Naive B cell (primary cell): ENCODE measurements around the gene C19orf47. TPM values are rescaled to one million over a fixed set of nuclear protein-coding genes. Genes with fewer than 3 reads are reported as not detected.
A peak's percentile ranks its signal among the peaks of the same experiment; 100 is the strongest.
"Not testable (repeated sequence)": the region's sequence is repeated elsewhere in the genome, so short reads cannot be mapped to it uniquely, and the experiment has no call there.

Experiments used
- ATAC-seq, 2 donors: fragments of 150-1000 bp; cut with Tn5 transposase; 2 replicates each; pipeline ENCODE4 v1.10.0; 2021; ENCODE audit warnings: low read depth in 2 of 2, mild to moderate bottlenecking in 2 of 2, moderate library complexity in 2 of 2
- DNase-seq: peaks from one replicate; pipeline ENCODE4 v3.0.0; 2022
- H3K27ac Mint-ChIP-seq, 6 donors: one replicate each; pipeline ENCODE4 v1.8.0; 2020 to 2022; ENCODE audit warnings: mild to moderate bottlenecking in 6 of 6, mixed read lengths in 6 of 6, moderate library complexity in 5 of 6, inconsistent platforms in 2 of 6
- H3K27me3 Mint-ChIP-seq, 3 donors: one replicate each; pipeline ENCODE4 v1.8.0; 2021 to 2022; ENCODE audit warnings: mixed read lengths in 3 of 3, mild to moderate bottlenecking in 1 of 3
- H3K36me3 Mint-ChIP-seq, 2 donors: one replicate each; pipeline ENCODE4 v1.8.0; 2020 to 2022; ENCODE audit warnings: mixed read lengths in 2 of 2, inconsistent platforms in 1 of 2, mild to moderate bottlenecking in 1 of 2
- H3K4me1 Mint-ChIP-seq, 3 donors: one replicate each; pipeline ENCODE4 v1.8.0; 2020 to 2022; ENCODE audit warnings: mixed read lengths in 3 of 3, inconsistent platforms in 1 of 3, mild to moderate bottlenecking in 1 of 3, moderate library complexity in 1 of 3
- H3K4me3 Mint-ChIP-seq, 8 donors: one replicate each; pipeline ENCODE4 v1.8.0; 2020 to 2022; ENCODE audit warnings: mild to moderate bottlenecking in 8 of 8, mixed read lengths in 8 of 8, moderate library complexity in 8 of 8, inconsistent platforms in 2 of 8
- H3K9me3 Mint-ChIP-seq, 7 donors: one replicate each; pipeline ENCODE4 v1.8.0; 2020 to 2022; ENCODE audit warnings: mixed read lengths in 7 of 7, mild to moderate bottlenecking in 5 of 7, inconsistent platforms in 2 of 7, moderate library complexity in 1 of 7
- polyA plus RNA-seq, 6 donors: library from polyadenylated mRNA; unstranded; fragments of 300-500 nt; fragmentation: Illumina TruSeq; gene quantifications; one replicate each; pipeline ENCODE4 v1.2.3, GENCODE V29; 2021; ENCODE audit warnings: low read depth in 6 of 6

Gene C19orf47
- polyA plus RNA-seq, 6 donors from 2014 or later: 6.2 to 14.0 (median 8.5) TPM

DNA sequence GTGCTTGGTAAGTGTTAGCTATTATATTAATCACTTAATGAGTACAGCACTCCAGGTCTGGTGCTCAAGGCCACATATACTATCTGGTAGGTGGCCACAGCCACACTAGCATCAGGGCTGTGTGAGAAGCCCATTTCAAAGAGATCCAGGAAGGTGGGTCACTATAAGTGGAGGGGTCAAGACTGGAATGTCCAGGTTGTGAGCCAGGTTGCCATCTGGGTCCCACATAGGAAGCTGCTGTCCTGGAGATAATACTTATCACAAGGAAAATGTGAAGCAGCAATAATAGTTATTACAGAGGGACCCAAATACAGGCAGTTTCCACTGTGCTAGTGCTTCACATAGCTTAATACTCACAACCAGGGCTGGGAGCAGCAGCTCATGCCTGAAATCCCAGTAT, 13.1 kb downstream of the C19orf47 start:
- Mint-ChIP-seq H3K4me1 (peaks cover 0 to 4% (median 3%) of the 10 kb centered on the region in 3 donors), H3K36me3 (peaks cover 13 to 18% of the 10 kb centered on the region in 2 donors)

GRCh38 chr19:40333083-40333482, 15.1 kb downstream of the C19orf47 start:
- H3K36me3 Mint-ChIP-seq, H3K27me3 Mint-ChIP-seq, ATAC-seq, H3K4me3 Mint-ChIP-seq, H3K27ac Mint-ChIP-seq, DNase-seq, H3K4me1 Mint-ChIP-seq, H3K9me3 Mint-ChIP-seq: not testable (repeated sequence)

More for the DNA sequence above, 13.1 kb downstream of the C19orf47 start:
- no peaks in the 10 kb centered on the region for H3K27me3 Mint-ChIP-seq
- peak overlapping the region in 1 of 6 donors; percentile 22 for H3K27ac Mint-ChIP-seq
- DNase-seq: no peak
- no peaks in the 10 kb centered on the region for H3K9me3 Mint-ChIP-seq
- no peak for ATAC-seq
- H3K4me3 Mint-ChIP-seq: no peak overlapping the region

GRCh38 chr19:40332669-40333068, 15.5 kb downstream of the C19orf47 start:
- H3K27ac Mint-ChIP-seq: no peak overlapping the region

DNA sequence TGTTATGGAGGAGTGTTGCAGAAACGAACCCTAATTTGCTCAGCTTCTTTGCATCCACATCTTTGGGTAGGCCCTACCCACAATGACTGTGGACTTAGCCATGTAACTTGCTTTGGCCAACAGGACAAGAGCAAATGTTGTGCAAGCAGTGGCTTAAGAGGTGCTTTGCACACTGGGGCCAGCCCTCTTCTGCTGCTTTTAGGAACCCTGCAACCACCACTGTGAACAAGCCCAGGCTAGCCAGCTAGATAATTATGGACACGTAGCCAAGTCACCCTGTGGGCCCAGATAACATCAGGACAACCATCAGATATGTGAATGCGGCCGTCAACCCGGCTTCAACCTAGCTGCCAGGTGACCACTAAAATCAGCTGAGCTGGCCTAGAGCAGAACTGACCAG, 17.1 kb downstream of the C19orf47 start:
- Mint-ChIP-seq H3K36me3 (peaks cover 7 to 17% of the 10 kb centered on the region in 2 donors), H3K4me3 (peak overlapping the region in 1 of 8 donors; percentile 40), H3K9me3 (no peaks in the 10 kb centered on the region), H3K4me1 (no peaks in the 10 kb centered on the region), H3K27ac (peak overlapping the region in 1 of 6 donors; percentile 32), H3K27me3 (no peaks in the 10 kb centered on the region)
- ATAC-seq (no peak), DNase-seq (no peak)

More at GRCh38 chr19:40332669-40333068, 15.5 kb downstream of the C19orf47 start:
- no peaks in the 10 kb centered on the region for H3K9me3 Mint-ChIP-seq
- peaks cover 0 to under 1% (median 0%) of the 10 kb centered on the region in 3 donors for H3K4me1 Mint-ChIP-seq
- DNase-seq (no peak), ATAC-seq (no peak)
- no peak overlapping the region for H3K4me3 Mint-ChIP-seq
- peaks cover 7 to 10% of the 10 kb centered on the region in 2 donors for H3K36me3 Mint-ChIP-seq
- H3K27me3 Mint-ChIP-seq: no peaks in the 10 kb centered on the region

DNA sequence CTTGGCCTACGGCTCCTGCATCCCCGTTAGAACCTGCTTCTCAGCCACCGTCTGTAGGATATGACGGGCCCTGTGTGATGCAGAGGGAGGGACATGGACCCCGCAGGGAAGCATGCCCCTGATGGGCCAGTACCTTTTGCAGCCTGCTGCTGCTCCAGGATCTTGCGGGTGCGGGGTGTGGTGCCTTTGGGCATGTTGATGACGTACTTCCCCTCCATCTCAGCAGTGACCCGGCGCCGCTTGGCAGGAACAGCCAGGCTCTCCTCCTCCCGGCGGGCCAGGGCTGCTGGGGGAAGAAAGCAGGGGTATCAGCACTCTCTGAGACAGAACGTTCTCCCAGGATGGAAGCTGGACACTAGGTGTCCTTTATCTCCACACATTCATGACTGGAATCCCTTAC, 22.0 kb downstream of the C19orf47 start:
- Mint-ChIP-seq H3K36me3 (peaks cover 12 to 23% of the 10 kb centered on the region in 2 donors), H3K27ac (no peak overlapping the region), H3K4me1 (peaks cover 0 to under 1% (median 0%) of the 10 kb centered on the region in 3 donors), H3K4me3 (no peak overlapping the region), H3K9me3 (no peaks in the 10 kb centered on the region), H3K27me3 (no peaks in the 10 kb centered on the region)
- DNase-seq (no peak), ATAC-seq (no peak)

- H3K4me1 Mint-ChIP-seq: peaks cover 0 to 9% (median 5%) of the 10 kb centered on the region in 3 donors
- peaks cover 12 to 26% of the 10 kb centered on the region in 2 donors for H3K36me3 Mint-ChIP-seq
- peak overlapping the region in 1 of 6 donors; percentile 91 for H3K27ac Mint-ChIP-seq
- DNase-seq: no peak
- H3K27me3 Mint-ChIP-seq: no peaks in the 10 kb centered on the region
- ATAC-seq: no peak
- no peaks in the 10 kb centered on the region for H3K9me3 Mint-ChIP-seq
- H3K4me3 Mint-ChIP-seq: no peak overlapping the region
Observed at GRCh38 chr19:40323705-40324104, 24.5 kb downstream of the C19orf47 start.

DNA sequence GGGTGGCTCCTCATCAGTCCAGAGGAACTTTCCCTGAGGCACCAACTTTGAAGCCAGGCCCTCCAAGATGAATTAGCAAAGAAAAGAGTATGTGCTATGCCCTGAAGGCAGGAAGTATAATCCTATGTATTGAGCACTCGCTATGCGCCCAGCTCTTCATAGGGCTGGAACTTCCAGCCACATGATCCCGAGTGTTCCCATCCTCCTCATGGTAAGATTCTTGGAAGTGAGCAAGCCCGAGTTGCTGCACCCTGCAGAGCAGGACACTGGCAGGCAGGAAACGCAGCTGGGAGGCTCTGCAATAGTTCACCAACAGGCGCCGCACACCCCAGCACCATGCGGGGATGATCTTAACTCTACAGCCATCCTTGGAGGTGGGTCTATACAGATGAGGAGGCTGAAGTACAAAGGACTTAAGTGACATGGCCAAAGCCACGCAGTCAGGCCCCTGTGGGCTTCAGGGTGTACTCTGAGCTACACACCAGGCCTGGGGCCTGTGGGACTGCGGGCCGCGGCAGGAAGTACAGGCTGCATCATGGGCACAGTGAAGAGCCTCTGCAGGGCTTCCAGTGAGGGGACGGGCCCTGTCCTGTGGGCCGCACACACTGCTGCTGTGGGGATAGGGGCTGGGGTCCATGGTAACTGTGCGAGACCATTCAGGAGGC, 25.1 kb downstream of the C19orf47 start:
- H3K4me3 Mint-ChIP-seq: no peak overlapping the region
- peaks cover 12 to 24% of the 10 kb centered on the region in 2 donors for H3K36me3 Mint-ChIP-seq
- ATAC-seq (no peak), DNase-seq (no peak)
- H3K4me1 Mint-ChIP-seq: peaks cover 0 to 9% (median 5%) of the 10 kb centered on the region in 3 donors
- no peaks in the 10 kb centered on the region for H3K27me3 Mint-ChIP-seq
- no peaks in the 10 kb centered on the region for H3K9me3 Mint-ChIP-seq
- H3K27ac Mint-ChIP-seq: peak overlapping the region in 3 of 6 donors; percentile 8 to 91 (median 26)

DNA sequence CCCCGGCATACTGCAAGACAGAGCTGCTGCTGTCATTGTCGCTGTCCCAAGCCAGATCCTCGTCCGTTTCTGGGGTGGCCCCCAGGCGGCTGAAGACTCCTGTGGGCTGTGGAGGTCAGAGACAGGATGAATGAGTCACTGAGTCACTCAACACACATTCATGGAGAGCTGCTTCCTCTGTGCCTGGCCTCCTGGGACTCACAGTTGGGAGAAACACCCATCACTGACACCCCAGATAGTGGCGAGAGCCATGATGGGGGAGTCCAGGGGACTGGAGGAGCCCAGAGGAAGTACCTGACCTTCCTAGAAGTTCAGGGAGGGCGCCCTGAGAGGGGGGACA, 26.0 kb downstream of the C19orf47 start:
- no peak overlapping the region for H3K4me3 Mint-ChIP-seq
- DNase-seq (no peak), ATAC-seq (no peak)
- no peaks in the 10 kb centered on the region for H3K9me3 Mint-ChIP-seq
- peak overlapping the region in 1 of 6 donors; percentile 56 for H3K27ac Mint-ChIP-seq
- no peaks in the 10 kb centered on the region for H3K27me3 Mint-ChIP-seq
- peaks cover 0 to 9% (median 5%) of the 10 kb centered on the region in 3 donors for H3K4me1 Mint-ChIP-seq
- H3K36me3 Mint-ChIP-seq: peaks cover 12 to 17% of the 10 kb centered on the region in 2 donors

DNA sequence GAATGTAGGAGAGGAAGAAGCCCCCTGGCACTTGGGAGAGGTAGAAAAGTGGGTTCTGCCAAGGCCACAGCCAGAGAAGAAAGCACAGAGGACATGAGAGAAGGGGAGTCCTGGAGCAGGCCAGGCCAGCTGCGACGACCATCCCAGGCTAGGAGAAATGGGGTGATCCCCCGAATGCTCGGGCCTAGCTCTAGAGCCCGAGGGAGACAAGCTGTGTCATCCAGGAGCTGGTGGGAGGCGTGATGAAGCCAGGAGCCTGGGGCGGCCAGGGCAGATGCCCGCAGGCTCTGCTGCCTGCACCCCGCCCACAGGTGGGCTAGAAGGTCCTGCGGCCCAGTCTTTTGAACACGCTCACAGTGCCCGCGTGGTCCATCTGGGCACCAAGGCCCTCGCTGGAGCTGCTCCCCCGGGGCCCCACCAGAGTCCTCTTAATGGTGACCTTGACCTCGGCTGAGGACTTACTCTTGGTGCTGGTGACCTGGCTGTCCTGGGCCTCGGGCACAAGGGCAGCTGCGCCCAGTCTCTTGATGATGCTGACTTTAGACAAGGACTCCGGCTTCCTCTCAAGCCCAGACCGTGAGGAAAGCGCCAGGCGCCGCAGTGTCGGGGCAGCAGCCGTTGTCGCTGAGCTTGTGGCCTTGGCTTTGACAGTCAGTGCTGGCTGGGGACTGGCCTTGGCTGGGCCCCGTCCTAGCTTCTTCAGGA, 26.5 kb downstream of the C19orf47 start:
- H3K4me1 Mint-ChIP-seq: peaks cover 0 to 9% (median 5%) of the 10 kb centered on the region in 3 donors
- no peak for DNase-seq
- ATAC-seq: no peak
- no peaks in the 10 kb centered on the region for H3K27me3 Mint-ChIP-seq
- no peak overlapping the region for H3K27ac Mint-ChIP-seq
- H3K36me3 Mint-ChIP-seq: peaks cover 12 to 17% of the 10 kb centered on the region in 2 donors
- H3K4me3 Mint-ChIP-seq: no peak overlapping the region
- H3K9me3 Mint-ChIP-seq: no peaks in the 10 kb centered on the region

DNA sequence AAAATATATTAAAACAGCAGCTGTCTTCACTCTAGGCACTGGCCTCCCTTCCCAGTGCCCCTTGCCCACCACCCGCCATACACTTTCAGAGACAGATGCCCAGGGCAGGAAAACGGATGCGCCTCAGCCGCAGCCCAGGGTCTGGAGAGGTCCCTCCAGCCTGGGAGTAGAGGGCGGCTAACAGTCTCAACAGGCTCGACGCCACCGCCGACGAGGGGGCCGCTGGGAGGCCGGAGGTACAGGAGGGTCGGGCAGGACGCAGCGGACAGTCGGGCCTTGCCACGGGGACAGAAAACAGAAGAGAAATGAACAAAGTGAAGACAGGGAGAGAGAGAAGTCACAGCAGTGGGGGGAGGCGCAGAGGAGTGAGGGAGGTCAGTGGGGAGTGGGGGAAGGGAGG, 27.1 kb downstream of the C19orf47 start:
- H3K27ac Mint-ChIP-seq: no peak overlapping the region
- DNase-seq (no peak), ATAC-seq (no peak)
- H3K27me3 Mint-ChIP-seq: no peaks in the 10 kb centered on the region
- H3K36me3 Mint-ChIP-seq: peaks cover 12 to 15% of the 10 kb centered on the region in 2 donors
- H3K4me3 Mint-ChIP-seq: no peak overlapping the region
- peaks cover 0 to 9% (median 5%) of the 10 kb centered on the region in 3 donors for H3K4me1 Mint-ChIP-seq
- H3K9me3 Mint-ChIP-seq: no peaks in the 10 kb centered on the region

DNA sequence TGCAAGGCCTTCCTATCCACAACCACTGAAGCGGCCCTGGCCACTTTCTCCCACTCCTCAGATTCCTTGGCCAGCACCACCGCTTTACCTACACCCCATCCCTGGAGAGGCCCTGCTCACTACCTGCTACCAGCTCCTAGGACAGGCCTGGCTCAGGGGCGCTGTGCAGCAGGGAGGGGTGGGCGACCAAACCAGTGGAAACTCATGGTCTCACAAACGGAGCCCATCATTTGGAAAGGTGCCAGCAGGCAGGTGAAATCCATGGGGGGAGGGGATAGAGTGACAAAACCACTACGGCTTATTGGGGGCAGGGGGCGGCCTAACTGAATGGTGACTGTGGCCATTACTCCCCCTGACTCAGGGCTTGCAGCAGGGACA, 27.6 kb downstream of the C19orf47 start:
- Mint-ChIP-seq H3K4me3 (peak overlapping the region in 1 of 8 donors; percentile 0), H3K9me3 (no peaks in the 10 kb centered on the region), H3K27ac (peak overlapping the region in 3 of 6 donors; percentile 8 to 82 (median 77)), H3K36me3 (peaks cover 8 to 10% of the 10 kb centered on the region in 2 donors), H3K4me1 (peaks cover 0 to 9% (median 5%) of the 10 kb centered on the region in 3 donors), H3K27me3 (no peaks in the 10 kb centered on the region)
- no peak for ATAC-seq
- DNase-seq: no peak

GRCh38 chr19:40317338-40317737, 30.9 kb downstream of the C19orf47 start:
- H3K4me3 Mint-ChIP-seq: no peak overlapping the region
- H3K4me1 Mint-ChIP-seq: peaks cover 0 to 9% (median 5%) of the 10 kb centered on the region in 3 donors
- H3K36me3 Mint-ChIP-seq: peaks cover 2 to 9% of the 10 kb centered on the region in 2 donors
- H3K27ac Mint-ChIP-seq: no peak overlapping the region
- ATAC-seq (no peak), DNase-seq (no peak)
- no peaks in the 10 kb centered on the region for H3K27me3 Mint-ChIP-seq
- H3K9me3 Mint-ChIP-seq: no peaks in the 10 kb centered on the region

DNA sequence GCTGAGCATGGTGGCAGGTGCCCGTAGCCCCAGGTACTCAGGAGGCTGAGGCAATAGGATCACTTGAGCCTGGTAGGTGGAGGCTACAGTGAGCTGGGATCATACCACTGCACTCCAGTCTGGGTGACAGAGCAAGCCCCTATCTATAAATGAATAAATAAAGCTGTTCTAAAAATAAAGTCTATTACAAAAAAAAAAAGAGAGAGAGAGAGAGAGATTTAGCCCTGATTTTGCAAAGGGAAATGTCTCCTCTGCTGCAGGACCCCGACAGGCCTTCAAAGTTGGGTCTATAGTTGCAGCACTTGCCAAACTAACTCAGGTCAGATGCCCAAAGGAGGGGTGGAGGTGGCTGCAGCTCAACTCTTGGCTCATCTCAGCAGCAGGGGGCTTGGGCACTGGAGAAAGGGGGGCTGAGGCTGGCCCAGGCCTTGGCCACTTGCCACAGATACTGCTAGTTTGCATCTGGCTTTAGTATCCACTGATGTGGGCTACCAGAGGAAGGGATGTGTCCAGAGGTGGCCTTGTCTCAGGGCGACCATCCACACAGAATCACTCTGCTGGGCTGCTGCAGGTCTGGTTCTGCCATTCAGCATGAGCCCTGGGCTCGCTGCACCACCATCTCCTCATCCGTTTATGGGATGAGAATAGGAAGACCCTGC, 32.3 kb downstream of the C19orf47 start:
- Mint-ChIP-seq H3K27me3 (no peaks in the 10 kb centered on the region), H3K36me3 (peaks cover 0 to 9% of the 10 kb centered on the region in 2 donors), H3K27ac (no peak overlapping the region), H3K4me1 (peaks cover 0 to 6% (median 5%) of the 10 kb centered on the region in 3 donors), H3K4me3 (no peak overlapping the region), H3K9me3 (no peaks in the 10 kb centered on the region)
- DNase-seq (no peak), ATAC-seq (no peak)
